ENCODE measurements around the gene COL27A1. TPM values are rescaled to one million over a fixed set of nuclear protein-coding genes. Genes with fewer than 3 reads are reported as not detected.

Gene COL27A1
- total and polyA plus RNA-seq, 2 donors (not counting 1 experiment from before 2014, with no cell fraction given): 0.16 to 0.27 TPM

GRCh38 chr9:114342755-114343440 is 187.6 kb downstream of the COL27A1 start:
- DNase-seq: no peak
- CTCF ChIA-PET: interaction anchor here (0.9 to 9.3 kb wide), 5 partner anchors 31 to 164 kb away, joined by 3 to 91 read pairs (median 3); no protein-coding TSS in a partner anchor
- Histone ChIP-seq H3K79me2 (ENCODE audit: control insufficient read depth, insufficient read depth, low read length) (peaks cover 15% of the 10 kb centered on the region), H3K36me3 (replicated peaks in 1 of 2; ENCODE audit: control extremely low read depth in 1 of 2, control insufficient read depth in 1 of 2, extremely low read depth in 1 of 2, insufficient read depth in 2 of 2, low read length in 1 of 2) (peaks cover 16 to 98% of the 10 kb centered on the region in 2 experiments), H4K20me1 (ENCODE audit: control insufficient read depth, insufficient read depth, low read length, poor library complexity, severe bottlenecking) (peaks cover 70% of the 10 kb centered on the region), H3K4me1 (ENCODE audit: control insufficient read depth in 2 of 2, insufficient read depth in 2 of 2, low read length in 2 of 2) (peaks cover 0 to 18% of the 10 kb centered on the region in 2 donors), H3K9ac (ENCODE audit: low read length) (no peak overlapping the region), H3K9me3 (ENCODE audit: control extremely low read depth in 1 of 3, control insufficient read depth in 2 of 3, insufficient read depth in 1 of 3, low read length in 2 of 3) (no peaks in the 10 kb centered on the region), H3K27ac (ENCODE audit: low read length in 2 of 2) (peak overlapping the region in 1 of 2 donors; percentile 58), H3K4me2 (replicated peaks; ENCODE audit: low read depth, low read length, poor library complexity, severe bottlenecking) (no peak overlapping the region), H2AFZ (ENCODE audit: insufficient read depth, low read depth, low read length, poor library complexity, severe bottlenecking) (no peak overlapping the region), H3K27me3 (replicated peaks in 1 of 4; ENCODE audit: control extremely low read depth in 1 of 4, control insufficient read depth in 3 of 4, insufficient read depth in 4 of 4, low read length in 3 of 4) (no peaks in the 10 kb centered on the region), H3K4me3 (ENCODE audit: control extremely low read depth in 1 of 5, extremely low read depth in 1 of 5, insufficient read depth in 1 of 5, low read depth in 2 of 5, low read length in 4 of 5) (no peak overlapping the region)
- WGBS (ENCODE audit: insufficient coverage): 90% methylated on average over 1 of the region's 5 CpGs
- POLR2A ChIA-PET: interaction anchor here (0.6 to 1.0 kb wide), 2 partner anchors 30 to 317 kb away, joined by 3 to 4 read pairs; no protein-coding TSS in a partner anchor
- Mint-ChIP-seq H3K4me1 (peaks cover 32% of the 10 kb centered on the region), H3K27me3 (no peaks in the 10 kb centered on the region), H3K27ac (peak overlapping the region; percentile 37), H3K9me3 (ENCODE audit: insufficient read depth) (no peaks in the 10 kb centered on the region), H3K4me3 (no peak overlapping the region)
- ATAC-seq (ENCODE audit: low read depth): no peak
- intact Hi-C loops (cut with micrococcal nuclease): no loop called here
- no peak for TF ChIP-seq CTCF (IDR thresholded peaks at IDR 0.05)
- TF ChIP-seq EZH2 (IDR thresholded peaks at IDR 0.05; ENCODE audit: borderline replicate concordance, insufficient read depth, low read depth, low read length, poor library complexity, severe bottlenecking): no peak
